Renal pelvis (tissue), 12 donors: ENCODE data around the gene ALDH4A1. TPM values are rescaled to one million over a fixed set of nuclear protein-coding genes. Genes with fewer than 3 reads are reported as not detected.

ENCODE experiments used
- DNase-seq: peaks from one replicate; pipeline ENCODE4 v3.0.0-alpha.2; 2013
- long read RNA-seq, 16 experiments: transcript quantifications; one replicate each; lab custom pipeline, GENCODE V29; 2026
- polyA plus RNA-seq, 3 donors: library from polyadenylated mRNA; unstranded; fragments of 120-200 nt; gene quantifications; one replicate each; pipeline ENCODE4 v1.2.1, GENCODE V29; 2013; ENCODE audit not compliant: insufficient read length in 3 of 3

The ALDH4A1 gene
- 10 to 100 TPM; 81.1 to 92.8 (median 85.7) TPM for polyA plus RNA-seq
- long read RNA-seq, donor 1, transcript ALDH4A1-202 (15 exons, 3,363 nt), result major isoform, 7 of 7 reads
- long read RNA-seq, donor 1, partial matches to known transcripts, result 0 of 7 reads
- long read RNA-seq, donor 1, other reads (novel, unspliced or antisense), result 0 of 7 reads
- long read RNA-seq, donor 2, transcript ALDH4A1-202 (15 exons, 3,363 nt), result major isoform, 25 of 25 reads
- long read RNA-seq, donor 2, partial matches to known transcripts, result 0 of 25 reads
- long read RNA-seq, donor 2, other reads (novel, unspliced or antisense), result 0 of 25 reads
- long read RNA-seq, donor 3, transcript ALDH4A1-202 (15 exons, 3,363 nt), result major isoform, 13 of 18 reads
- long read RNA-seq, donor 3, partial matches to known transcripts, result 5 of 18 reads
- long read RNA-seq, donor 3, other reads (novel, unspliced or antisense), result 0 of 18 reads
- long read RNA-seq, donor 4, transcript ALDH4A1-202 (15 exons, 3,363 nt), result major isoform, 10 of 11 reads
- long read RNA-seq, donor 4, partial matches to known transcripts, result 0 of 11 reads
- long read RNA-seq, donor 4, other reads (novel, unspliced or antisense), result 0 of 11 reads
- long read RNA-seq, donor 5, transcript ALDH4A1-202 (15 exons, 3,363 nt), result major isoform, 6 of 6 reads
- long read RNA-seq, donor 5, partial matches to known transcripts, result 0 of 6 reads
- long read RNA-seq, donor 5, other reads (novel, unspliced or antisense), result 0 of 6 reads
- long read RNA-seq, donor 6, transcript ALDH4A1-202 (15 exons, 3,363 nt), result major isoform, 14 of 15 reads
- long read RNA-seq, donor 6, partial matches to known transcripts, result 0 of 15 reads
- long read RNA-seq, donor 6, other reads (novel, unspliced or antisense), result 0 of 15 reads
- long read RNA-seq, donor 7, transcript ALDH4A1-202 (15 exons, 3,363 nt), result major isoform, 12 of 26 reads
- long read RNA-seq, donor 7, partial matches to known transcripts, result 14 of 26 reads
- long read RNA-seq, donor 7, other reads (novel, unspliced or antisense), result 0 of 26 reads
- long read RNA-seq, donor 8, partial matches to known transcripts, result 0 of 2 reads
- long read RNA-seq, donor 8, other reads (novel, unspliced or antisense), result 0 of 2 reads
- long read RNA-seq, donor 9, transcript ALDH4A1-202 (15 exons, 3,363 nt), result major isoform, 18 of 29 reads
- long read RNA-seq, donor 9, partial matches to known transcripts, result 9 of 29 reads
- long read RNA-seq, donor 9, other reads (novel, unspliced or antisense), result 0 of 29 reads
- long read RNA-seq, donor 10, transcript ALDH4A1-202 (15 exons, 3,363 nt), result major isoform, 13 of 127 reads
- long read RNA-seq, donor 10, partial matches to known transcripts, result 114 of 127 reads
- long read RNA-seq, donor 10, other reads (novel, unspliced or antisense), result 0 of 127 reads
- long read RNA-seq, donor 11, partial matches to known transcripts, result 8 of 12 reads
- long read RNA-seq, donor 11, other reads (novel, unspliced or antisense), result 0 of 12 reads
- long read RNA-seq, donor 12, transcript ALDH4A1-202 (15 exons, 3,363 nt), result major isoform, 25 of 25 reads
- long read RNA-seq, donor 12, partial matches to known transcripts, result 0 of 25 reads
- long read RNA-seq, donor 12, other reads (novel, unspliced or antisense), result 0 of 25 reads
- long read RNA-seq, donor 13, partial matches to known transcripts, result 0 of 3 reads
- long read RNA-seq, donor 13, other reads (novel, unspliced or antisense), result 0 of 3 reads
- long read RNA-seq, donor 14, result 0 reads
- long read RNA-seq, donor 15, transcript ALDH4A1-202 (15 exons, 3,363 nt), result major isoform, 16 of 16 reads
- long read RNA-seq, donor 15, partial matches to known transcripts, result 0 of 16 reads
- long read RNA-seq, donor 15, other reads (novel, unspliced or antisense), result 0 of 16 reads
- long read RNA-seq, donor 16, transcript ALDH4A1-202 (15 exons, 3,363 nt), result major isoform, 12 of 12 reads
- long read RNA-seq, donor 16, partial matches to known transcripts, result 0 of 12 reads
- long read RNA-seq, donor 16, other reads (novel, unspliced or antisense), result 0 of 12 reads

- DNase-seq, result peak; percentile 98
These were observed at the start of gene ALDH4A1 for GRCh38 chr1:18902523-18903290. Gene ALDH4A1 (minus strand): TSS chr1:18902555. CDS start chr1:18902523, 32 bp downstream.

DNA sequence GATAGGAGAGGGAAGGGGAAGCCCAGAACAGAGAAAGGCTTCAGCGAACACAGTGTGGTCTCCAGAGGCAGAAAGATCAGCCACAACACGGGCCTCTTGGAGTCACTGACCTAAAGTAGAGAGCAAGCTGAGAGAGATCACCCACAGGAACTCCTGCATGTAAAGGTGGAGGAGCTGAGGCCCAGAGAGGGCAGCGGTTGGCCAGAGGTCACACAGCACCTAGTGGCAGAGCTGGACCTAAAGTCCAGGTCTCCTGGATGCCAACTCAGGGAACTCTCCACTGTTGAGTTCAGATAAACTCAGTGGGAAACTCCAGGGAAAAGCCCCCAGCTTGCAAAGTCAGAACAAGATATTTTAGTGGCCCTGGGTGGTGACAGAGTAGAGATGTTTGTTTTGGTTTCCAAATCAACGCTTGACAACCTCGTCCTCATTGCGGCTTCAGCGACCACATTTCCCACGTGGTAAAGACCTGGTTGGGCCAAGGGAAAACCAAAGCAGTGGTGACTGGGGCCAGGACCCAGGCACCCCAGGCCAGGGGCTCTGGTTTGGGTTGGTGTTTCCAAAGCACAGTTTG is 49.5 kb upstream of the ALDH4A1 start:
- no peak for DNase-seq

DNA sequence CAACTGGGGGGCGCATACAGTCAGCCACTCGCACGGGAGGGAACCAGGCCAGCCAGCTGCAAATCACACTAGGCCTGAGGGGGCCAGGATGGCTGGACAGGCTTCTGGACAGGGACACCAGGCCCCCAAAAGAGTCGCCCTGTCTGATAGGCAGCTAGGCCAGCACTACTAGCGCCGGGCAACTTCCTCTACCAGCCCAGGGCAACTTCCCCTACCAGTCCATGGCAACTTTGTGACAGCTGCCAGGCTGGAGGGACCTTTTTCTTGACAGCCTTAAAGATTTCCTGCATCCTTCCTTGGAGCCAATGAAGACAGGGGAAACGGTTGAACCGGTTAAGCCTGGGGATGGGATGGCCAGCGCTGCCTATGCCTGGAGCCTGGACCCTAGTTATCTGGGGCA is 49.1 kb upstream of the ALDH4A1 start:
- no peak for DNase-seq

DNA sequence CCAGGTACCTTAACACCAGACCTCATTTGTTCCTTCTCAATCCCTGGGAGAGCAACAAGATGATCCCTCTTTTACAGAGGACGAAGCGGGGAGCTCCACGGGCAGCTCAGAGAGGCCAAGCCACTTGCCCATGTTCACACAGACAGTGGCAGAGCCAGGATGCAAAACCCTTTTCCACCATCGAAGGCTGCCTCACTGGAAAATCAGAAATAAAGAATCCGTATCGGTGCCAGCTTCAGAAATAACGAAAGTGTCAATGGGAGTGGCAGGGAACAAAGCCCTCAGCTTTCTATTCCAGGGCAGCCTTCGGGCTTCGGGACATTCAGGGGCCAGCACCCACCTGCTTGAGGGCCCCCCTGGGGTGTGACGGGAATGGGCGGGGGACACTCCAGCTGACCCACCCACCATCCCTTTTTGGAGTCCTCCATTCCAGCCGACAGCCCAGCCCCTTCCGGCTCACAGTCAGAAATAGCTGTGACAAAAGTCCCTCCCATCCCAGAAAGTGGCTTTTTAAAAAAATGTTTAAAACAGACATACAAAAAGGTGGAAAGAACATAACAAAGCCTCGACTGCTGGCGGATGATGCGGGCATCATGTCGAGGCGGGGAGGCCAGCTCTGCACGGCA is 48.2 kb upstream of the ALDH4A1 start:
- no peak for DNase-seq

DNA sequence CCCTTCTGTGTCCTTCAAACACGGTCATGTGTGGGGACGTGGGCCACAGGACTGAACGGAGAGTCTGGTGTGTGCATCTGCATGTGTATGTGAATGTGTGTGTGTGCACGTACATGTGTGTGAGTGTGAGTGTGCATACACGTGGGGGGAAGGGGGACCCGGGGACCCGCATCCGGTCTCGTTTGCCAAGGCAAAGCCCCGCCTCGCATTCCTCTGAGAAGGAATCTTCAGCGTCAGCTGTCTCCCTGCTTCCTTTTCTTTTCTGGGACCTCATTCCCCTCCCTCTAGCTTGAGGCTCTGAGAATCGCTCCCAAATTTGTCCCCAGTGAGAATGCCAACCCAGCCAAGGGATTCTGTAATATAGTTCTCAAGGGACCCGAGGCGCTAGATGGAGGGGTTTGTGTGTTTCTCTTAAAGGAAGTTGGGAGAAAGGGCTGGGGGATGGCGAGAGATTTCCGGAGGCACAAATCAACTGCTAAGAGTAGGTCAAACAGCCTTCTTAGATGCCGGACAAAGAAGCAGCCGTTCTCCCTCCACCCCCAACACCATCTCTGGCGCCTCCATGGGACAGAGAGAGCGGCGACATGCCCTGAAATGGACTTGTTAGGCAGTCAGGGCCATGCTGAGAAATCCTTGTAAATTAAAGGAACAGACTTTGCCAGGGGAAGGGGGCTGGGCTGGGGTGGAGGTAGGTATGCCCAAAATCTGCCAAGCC is 47.5 kb upstream of the ALDH4A1 start:
- peak; percentile 74 for DNase-seq

GRCh38 chr1:18948913-18949685 is 46.7 kb upstream of the ALDH4A1 start:
- DNase-seq, result no peak

- no peak for DNase-seq
These were observed 45.9 kb upstream of the ALDH4A1 start for GRCh38 chr1:18948048-18948912.

DNA sequence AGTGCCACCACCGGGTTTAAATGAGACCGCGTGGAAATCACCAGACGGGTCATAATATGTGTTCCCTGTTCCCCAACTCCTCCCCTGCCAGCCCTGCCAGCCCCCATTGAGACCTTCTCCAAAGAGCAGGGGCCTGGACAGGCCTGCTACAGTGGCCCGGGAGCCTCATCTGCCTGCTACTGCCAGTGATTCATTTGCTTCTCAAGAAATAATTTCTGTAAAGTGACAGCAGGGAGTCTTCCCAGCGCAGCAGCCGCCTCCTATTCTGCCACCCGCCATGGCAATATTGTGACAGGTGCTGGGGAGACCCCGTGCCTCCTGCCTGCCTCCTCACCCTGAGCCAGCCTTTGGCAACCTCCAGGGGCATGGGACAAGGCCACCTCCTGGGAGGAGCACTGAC is 45.2 kb upstream of the ALDH4A1 start:
- DNase-seq, result no peak

DNA sequence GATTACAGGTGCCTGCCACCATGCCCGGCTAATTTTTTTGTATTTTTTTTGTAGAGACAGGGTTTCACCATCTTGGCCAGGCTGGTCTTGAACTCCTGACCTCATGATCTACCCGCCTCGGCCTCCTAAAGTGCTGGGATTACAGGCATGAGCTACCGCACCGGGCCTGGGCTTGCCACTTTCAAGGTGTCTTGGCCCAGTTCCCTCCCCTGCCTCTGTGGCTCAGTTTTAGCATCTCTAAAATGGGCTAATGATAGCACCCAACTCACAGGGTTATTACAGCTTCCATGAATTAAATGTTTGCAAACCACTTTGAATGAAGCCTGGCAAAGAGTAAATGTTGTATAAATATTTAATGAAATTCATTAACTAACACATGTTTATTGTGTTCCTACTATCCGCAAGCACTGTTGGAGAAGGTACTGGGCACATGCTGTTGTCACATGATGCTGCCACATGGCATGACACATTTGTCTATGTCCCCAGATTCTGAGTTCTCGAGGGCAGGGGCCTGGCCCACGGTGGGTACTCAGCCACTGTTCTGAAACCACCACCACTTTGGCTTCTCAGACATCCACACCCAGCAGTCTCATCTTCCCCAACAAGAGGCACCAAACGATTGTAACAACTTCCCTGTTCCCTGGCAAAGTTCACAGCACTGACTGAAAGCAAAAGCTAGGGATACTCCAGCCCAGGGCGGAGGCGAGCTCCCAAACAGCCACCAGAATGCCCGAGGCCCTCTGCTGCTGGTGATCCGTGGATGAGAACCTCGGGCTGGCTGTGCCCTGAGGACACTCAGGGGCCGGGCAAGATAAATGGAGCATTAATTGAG is 44.4 kb upstream of the ALDH4A1 start:
- DNase-seq, result no peak

DNA sequence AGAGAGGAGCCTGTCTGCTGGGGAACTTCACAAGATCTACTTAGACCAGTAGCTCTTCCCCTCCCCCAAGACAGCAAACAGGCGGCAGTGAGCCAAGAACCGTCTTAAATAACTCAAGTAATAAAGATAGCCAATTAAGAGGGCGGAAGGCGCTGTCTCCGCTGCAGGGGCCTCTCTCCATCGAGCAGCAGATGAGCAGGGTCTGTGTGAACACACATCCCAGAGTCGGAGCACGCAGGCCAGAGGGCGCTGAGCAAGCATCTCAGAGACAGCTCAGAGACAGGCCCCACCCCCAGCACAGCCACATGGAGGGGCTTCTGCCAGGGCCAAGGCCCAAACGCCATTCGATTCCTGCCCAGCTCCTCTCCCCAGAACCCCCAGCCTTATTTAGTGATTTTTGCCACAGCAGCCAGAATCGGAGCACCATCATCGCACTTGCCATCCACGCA is 43.1 kb upstream of the ALDH4A1 start:
- DNase-seq, result peak; percentile 93

DNA sequence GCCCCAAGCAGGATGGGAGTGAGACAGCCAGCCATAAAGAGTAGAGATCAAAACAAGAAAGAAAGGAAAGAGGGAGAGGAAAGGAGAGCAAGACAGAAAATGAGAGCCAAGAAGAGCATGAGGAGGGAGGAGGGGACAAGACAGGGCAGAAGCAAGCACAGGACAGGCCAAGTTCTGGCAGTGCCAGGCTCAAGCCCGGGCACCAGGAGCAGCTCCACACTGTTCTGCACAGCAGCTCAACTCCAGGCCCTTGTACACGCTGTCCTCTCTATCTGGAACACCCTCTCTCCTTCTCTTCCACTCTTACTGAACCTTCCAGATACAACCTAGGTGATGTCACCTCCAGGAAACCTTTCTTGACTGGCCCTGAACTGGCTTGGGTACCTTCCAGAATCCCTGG is 42.5 kb upstream of the ALDH4A1 start:
- no peak for DNase-seq

DNA sequence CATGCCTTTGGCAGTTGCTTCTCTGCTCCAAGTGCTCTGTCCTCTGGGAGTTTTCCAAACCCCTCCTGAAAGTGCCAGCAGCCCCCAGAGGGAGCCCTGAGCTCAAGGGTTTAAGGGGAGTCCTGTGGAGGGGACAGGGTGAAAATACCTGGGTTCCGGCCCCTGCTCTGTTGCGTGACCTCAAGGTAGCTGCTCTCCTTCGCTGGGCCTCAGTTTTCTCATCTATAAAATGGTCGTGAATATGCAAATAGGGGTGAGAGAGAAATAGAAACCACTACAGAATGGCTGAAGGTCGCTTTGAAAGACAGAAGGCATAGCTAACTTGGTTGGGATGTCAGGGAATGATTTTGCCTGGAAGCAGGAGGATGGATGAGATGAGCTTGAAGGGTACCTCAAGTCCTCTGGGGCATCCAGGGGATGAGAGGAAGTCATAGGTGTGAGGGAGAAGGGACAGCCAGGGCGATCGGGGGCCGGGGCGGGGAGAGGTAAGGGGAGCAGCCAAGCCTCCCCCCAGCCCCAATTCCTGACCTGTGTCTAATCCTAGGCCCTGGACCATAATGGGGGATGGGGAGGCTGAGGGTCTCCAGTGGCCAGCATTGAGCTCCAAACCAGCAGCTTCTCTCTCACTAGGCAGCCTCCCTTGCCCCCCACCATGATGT is 41.7 kb upstream of the ALDH4A1 start:
- DNase-seq, result no peak

- no peak for DNase-seq
These were observed 40.8 kb upstream of the ALDH4A1 start for GRCh38 chr1:18943162-18943561.

DNA sequence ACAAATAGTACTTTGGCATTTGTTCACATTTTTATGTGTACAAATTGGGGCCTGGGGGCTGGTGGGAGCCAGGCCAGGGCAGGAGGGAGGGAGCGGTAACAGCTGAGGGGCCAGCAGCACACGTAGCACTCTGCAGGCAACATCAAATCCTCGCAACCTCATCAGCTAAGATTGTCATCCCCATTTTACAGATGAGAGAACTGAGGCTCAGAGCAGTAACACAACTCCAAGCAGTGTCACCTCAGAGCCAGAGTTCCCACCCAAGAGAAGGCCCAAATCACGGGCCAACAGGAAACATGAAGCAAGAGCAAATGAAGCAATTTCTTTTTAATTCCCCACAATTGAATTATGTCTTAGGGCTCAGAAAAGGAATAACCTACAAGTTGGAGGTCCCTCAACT is 40.0 kb upstream of the ALDH4A1 start:
- no peak for DNase-seq
